ENCODE measurements around the gene ANTXRL.
"Not testable (repeated sequence)": the region's sequence is repeated elsewhere in the genome, so short reads cannot be mapped to it uniquely, and the experiment has no call there.

Gene ANTXRL

DNA sequence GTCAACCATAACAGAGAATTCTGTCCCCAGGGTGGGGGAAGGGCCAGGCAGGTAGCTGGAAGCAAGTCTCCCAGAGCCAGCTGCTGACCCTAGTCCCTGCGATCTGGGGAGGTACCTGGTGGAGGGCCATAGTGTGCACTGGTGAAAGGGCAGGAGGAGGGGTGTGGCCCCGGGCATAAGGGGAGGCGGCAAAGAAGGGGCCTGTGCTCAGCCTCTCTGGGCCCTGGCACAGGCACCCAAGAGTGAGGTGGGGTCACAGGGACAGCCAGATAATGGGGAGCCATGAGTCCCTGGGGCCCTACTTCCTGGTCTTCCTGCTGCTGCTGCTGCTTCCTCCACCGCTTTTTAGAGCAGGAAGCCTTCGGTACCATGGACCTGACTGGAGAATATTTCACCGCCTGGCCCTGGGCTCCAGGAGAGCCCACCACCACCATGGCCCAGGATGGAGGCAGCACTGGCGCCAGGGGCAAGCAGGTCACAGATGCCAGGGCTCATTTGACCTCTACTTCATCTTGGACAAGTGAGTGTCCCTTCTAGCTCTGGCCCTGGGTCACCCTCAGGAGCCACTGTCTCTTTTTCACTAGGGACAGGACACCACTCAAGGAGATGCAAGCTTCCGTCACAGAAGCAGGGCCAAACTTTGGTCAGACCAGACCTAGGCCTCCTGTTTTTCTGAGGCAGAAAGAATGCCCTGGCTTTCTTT, at the start of gene ANTXRL:
TSS of gene ANTXRL (plus strand) at position 7 of the 703 bp plus-strand sequence. CDS start at position 273, 266 bp downstream.
- H3K9me3 ChIP-seq (ENCODE audit: low read length), result no peaks in the 10 kb centered on the region
- no peaks in the 10 kb centered on the region for H3K36me3 ChIP-seq (ENCODE audit: insufficient read depth, low read length)
- H3K4me1 ChIP-seq (ENCODE audit: insufficient read depth, low read length), result peaks cover 10% of the 10 kb centered on the region
- H3K9ac ChIP-seq (ENCODE audit: low read length), result no peak within 1 kb of the TSS
- H3K27ac ChIP-seq (ENCODE audit: low read depth, low read length), result no peak within 1 kb of the TSS
- no peak within 1 kb of the TSS for H3K4me3 ChIP-seq (ENCODE audit: low read depth in 1 of 2, low read length in 2 of 2)
- no peaks in the 10 kb centered on the region for H3K27me3 ChIP-seq (ENCODE audit: control insufficient read depth in 1 of 2, insufficient read depth in 2 of 2, low read length in 2 of 2)

DNA sequence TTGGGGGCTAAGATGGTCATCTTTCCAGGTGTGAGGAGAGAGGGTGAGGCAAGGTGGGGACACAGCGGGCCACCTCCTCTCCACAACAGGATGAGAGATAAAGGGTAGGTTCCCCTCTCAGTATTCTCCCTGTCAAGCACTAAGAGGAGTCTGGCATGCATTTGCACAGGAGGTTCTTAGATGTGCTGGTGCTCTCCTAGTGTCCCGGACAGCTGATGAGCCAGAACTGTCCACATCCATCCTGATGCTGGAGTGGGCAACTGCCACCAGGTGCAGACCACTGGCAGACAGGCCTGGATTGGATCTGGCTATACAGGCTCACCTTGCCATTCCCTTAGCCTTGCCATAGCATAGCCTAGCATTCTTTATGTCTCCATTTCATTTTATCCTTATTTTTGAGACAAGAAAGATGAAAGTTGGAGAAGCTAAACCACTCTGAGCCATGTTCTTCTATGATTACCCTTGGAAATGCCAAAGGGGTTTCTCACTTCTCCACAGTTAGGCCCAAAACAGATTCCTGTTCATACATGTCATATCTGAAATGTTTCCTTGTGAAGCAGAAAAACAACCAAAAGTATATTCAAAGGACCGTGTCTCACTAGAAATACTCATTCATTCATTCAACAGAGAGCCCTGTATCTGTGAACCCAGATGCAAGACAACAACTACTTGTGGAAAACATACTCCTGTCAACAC, 48.8 kb upstream of the ANTXRL start:
- H3K9me3 ChIP-seq (ENCODE audit: low read length), result peaks cover 9% of the 10 kb centered on the region
- H3K9ac ChIP-seq (ENCODE audit: low read length), result no peak overlapping the region
- no peaks in the 10 kb centered on the region for H3K36me3 ChIP-seq (ENCODE audit: insufficient read depth, low read length)
- H3K27ac ChIP-seq (ENCODE audit: low read depth, low read length), result no peak overlapping the region
- no peaks in the 10 kb centered on the region for H3K27me3 ChIP-seq (ENCODE audit: control insufficient read depth in 1 of 2, insufficient read depth in 2 of 2, low read length in 2 of 2)
- H3K4me3 ChIP-seq (ENCODE audit: low read depth in 1 of 2, low read length in 2 of 2), result no peak overlapping the region
- no peaks in the 10 kb centered on the region for H3K4me1 ChIP-seq (ENCODE audit: insufficient read depth, low read length)

DNA sequence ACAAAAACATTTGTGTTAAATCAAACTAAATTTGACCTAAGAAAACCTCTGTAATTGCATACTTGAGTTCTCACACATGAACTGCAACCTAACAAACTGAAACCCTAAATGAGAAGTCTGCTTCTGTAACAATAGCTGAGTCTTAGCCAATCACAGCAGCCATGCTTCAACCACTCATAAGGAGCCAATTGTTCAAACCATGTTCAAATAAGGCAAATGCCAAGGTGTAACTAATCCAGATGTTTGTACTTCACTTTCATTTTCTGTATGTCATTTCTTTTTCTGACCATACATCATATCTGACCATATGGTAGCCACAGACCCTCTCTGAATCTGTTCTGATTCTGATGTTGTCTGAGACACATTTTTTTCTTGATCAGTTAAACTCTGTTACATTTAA, 47.5 kb upstream of the ANTXRL start:
- H3K4me1 ChIP-seq (ENCODE audit: insufficient read depth, low read length), result no peaks in the 10 kb centered on the region
- H3K9me3 ChIP-seq (ENCODE audit: low read length), result peaks cover 9% of the 10 kb centered on the region
- no peaks in the 10 kb centered on the region for H3K27me3 ChIP-seq (ENCODE audit: control insufficient read depth in 1 of 2, insufficient read depth in 2 of 2, low read length in 2 of 2)
- no peak overlapping the region for H3K27ac ChIP-seq (ENCODE audit: low read depth, low read length)
- no peak overlapping the region for H3K4me3 ChIP-seq (ENCODE audit: low read depth in 1 of 2, low read length in 2 of 2)
- no peak overlapping the region for H3K9ac ChIP-seq (ENCODE audit: low read length)
- no peaks in the 10 kb centered on the region for H3K36me3 ChIP-seq (ENCODE audit: insufficient read depth, low read length)

DNA sequence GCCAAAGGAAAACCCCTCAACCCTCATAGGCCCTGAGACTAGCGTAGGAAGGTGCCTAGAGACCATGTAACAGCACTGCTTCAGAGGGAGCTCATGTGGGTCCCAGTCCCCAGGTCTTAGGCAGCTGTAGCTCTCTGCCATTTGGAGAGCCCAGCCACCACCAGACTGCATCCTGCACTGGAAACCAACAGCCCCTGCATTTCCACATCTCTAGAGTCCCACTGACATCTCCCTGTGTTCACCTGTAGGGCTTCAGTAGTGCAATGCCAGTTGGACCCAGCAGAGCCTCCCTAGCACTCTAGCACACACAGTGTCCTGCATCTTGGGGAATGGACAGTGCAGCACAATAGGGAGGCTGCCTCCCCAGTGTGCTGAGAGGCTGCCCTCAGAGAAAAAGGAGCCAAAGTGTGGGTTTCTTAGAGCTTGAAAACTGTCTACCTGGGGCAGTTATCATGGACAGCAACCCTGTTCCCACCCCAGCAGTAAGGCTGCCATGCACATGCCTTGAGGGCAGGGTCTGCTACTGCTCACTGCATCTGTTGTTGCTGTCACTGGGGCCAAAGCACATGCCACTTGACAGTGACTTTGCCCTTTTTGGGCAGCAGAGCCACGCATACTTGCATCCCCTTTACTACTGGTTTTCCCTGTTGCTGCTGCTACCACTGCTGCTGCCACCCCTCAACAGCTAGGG, 46.7 kb upstream of the ANTXRL start:
- no peaks in the 10 kb centered on the region for H3K4me1 ChIP-seq (ENCODE audit: insufficient read depth, low read length)
- peaks cover 9% of the 10 kb centered on the region for H3K9me3 ChIP-seq (ENCODE audit: low read length)
- H3K27me3 ChIP-seq (ENCODE audit: control insufficient read depth in 1 of 2, insufficient read depth in 2 of 2, low read length in 2 of 2), result no peaks in the 10 kb centered on the region
- H3K4me3 ChIP-seq (ENCODE audit: low read depth in 1 of 2, low read length in 2 of 2), result no peak overlapping the region
- H3K36me3 ChIP-seq (ENCODE audit: insufficient read depth, low read length), result no peaks in the 10 kb centered on the region
- no peak overlapping the region for H3K27ac ChIP-seq (ENCODE audit: low read depth, low read length)
- no peak overlapping the region for H3K9ac ChIP-seq (ENCODE audit: low read length)

DNA sequence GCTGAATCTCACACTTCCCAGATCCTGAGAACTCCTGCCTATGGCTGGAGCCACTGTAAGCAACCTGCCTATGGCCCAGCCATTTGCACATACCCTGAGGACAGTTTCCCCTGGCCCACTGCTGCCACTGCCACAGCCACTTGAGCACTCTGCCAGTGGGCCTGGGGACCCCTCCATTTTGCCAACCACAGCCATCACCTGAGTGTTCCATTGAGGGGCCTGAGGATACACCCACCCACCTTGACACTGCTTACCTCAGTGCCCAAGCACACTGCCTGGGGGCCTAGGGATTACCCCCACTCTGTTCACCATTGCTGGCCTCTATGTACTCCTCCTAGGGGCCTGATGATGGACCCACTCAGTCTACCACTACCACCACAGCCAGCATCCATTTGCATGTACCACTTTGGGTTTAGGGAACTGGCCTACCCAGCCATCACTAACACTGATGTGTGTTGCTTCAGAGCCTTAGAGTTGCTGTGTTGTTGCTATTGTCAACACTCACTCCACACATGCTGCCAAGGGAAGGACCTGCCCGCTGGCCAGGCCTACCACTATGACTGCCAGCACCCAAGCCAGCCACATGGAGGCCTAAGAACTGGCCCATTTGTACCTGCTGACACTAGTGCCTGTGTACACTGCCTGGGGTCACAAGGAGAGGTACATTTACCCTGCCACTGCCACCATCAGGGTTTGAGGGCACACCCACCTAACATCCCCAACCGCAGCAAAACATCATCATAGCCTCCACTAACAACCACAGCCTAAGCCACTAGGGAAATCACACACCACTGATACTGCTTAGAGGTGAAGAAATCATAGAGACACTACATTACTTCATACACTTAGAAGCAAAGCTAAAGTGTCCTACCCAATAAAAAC, 45.9 kb upstream of the ANTXRL start:
- no peak overlapping the region for H3K4me3 ChIP-seq (ENCODE audit: low read depth in 1 of 2, low read length in 2 of 2)

DNA sequence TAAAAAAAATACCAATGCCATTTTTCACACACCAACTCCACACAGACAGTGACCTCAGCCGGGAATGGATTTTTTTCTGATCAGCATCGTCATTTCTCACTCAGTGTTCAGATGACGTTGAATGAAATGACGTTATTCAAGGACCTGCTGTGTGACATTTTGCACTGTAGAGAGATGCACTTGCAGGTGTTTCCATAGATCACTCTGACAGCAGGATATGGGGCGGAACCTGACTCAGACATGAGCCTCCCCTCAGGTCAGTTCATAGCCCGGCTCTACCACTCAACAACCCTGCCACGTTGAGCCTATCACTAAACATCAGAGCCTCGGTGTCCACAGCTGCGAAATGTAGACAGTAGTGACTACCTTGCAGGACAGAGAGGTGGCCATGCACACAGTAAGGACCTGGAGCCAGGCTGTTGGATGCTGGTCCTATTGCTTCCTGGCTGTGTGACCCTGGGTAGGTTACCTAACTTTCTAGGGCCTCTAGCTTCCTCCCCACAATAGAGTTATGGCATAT, 41.4 kb upstream of the ANTXRL start:
- H3K27ac ChIP-seq (ENCODE audit: low read depth, low read length), result no peak overlapping the region
- H3K9me3 ChIP-seq (ENCODE audit: low read length), result peaks cover 9% of the 10 kb centered on the region
- no peaks in the 10 kb centered on the region for H3K4me1 ChIP-seq (ENCODE audit: insufficient read depth, low read length)
- H3K27me3 ChIP-seq (ENCODE audit: control insufficient read depth in 1 of 2, insufficient read depth in 2 of 2, low read length in 2 of 2), result no peaks in the 10 kb centered on the region
- H3K9ac ChIP-seq (ENCODE audit: low read length), result no peak overlapping the region
- H3K36me3 ChIP-seq (ENCODE audit: insufficient read depth, low read length), result no peaks in the 10 kb centered on the region
- no peak overlapping the region for H3K4me3 ChIP-seq (ENCODE audit: low read depth in 1 of 2, low read length in 2 of 2)

More for the DNA sequence above, 45.9 kb upstream of the ANTXRL start:
- peaks cover 9% of the 10 kb centered on the region for H3K9me3 ChIP-seq (ENCODE audit: low read length)
- H3K27me3 ChIP-seq (ENCODE audit: control insufficient read depth in 1 of 2, insufficient read depth in 2 of 2, low read length in 2 of 2), result no peaks in the 10 kb centered on the region
- no peaks in the 10 kb centered on the region for H3K4me1 ChIP-seq (ENCODE audit: insufficient read depth, low read length)
- H3K36me3 ChIP-seq (ENCODE audit: insufficient read depth, low read length), result no peaks in the 10 kb centered on the region
- H3K27ac ChIP-seq (ENCODE audit: low read depth, low read length), result no peak overlapping the region
- no peak overlapping the region for H3K9ac ChIP-seq (ENCODE audit: low read length)

DNA sequence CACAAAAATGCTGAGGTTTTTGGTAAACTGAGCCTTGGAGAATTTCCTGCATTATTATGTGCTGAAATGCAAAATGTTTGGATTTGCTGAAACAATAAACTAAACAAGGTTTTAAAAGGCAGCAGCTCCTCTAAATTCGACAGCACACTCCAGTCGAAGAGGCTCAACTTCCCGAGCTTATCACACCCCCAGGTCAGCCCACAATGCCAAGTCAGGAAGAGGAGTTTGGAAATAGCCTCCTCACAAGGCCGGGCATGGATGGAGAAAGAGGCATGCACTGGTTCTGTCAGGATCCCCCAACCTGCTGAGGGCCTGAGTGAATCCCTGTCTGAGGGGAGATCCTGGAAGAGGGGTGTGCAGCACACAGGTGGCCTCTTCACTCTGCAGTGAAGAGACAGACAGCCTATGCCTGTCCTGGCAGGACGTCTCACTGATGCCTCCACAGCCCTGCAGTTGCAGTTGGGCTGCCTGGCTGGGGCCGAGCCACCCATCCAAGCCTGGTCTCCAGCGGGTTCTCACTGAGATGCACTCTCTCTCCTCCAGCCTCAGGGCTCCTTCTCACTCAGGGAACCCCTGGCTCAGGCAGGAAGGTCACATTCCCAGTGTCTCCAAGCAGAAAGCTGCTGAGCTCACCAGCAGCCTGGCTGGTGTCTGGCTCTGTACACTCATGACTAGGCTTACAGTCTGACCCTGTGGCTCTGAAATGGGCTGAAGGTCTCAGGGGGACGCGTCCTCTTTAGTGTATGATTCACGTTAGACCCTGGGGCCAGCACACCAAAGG, 40.2 kb upstream of the ANTXRL start:
- not testable (repeated sequence) for H3K4me3 ChIP-seq (ENCODE audit: low read depth in 1 of 2, low read length in 2 of 2); H3K27ac ChIP-seq (ENCODE audit: low read depth, low read length); H3K9ac ChIP-seq (ENCODE audit: low read length)

DNA sequence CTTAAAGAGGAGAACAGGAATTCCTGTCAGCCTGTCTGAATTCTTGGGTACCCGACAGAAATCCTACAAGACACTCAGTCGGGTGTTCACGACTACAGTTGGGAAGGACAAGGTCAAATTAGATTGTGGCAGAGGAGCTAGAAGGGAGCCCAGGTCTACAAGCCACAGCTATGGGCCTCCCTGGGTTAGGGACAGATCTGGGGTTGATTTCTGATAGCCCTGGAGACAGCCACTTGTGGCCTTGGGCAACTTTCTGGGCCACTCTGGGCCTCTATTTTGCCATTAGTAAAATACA, 39.7 kb upstream of the ANTXRL start:
- no peaks in the 10 kb centered on the region for H3K36me3 ChIP-seq (ENCODE audit: insufficient read depth, low read length)
- H3K27me3 ChIP-seq (ENCODE audit: control insufficient read depth in 1 of 2, insufficient read depth in 2 of 2, low read length in 2 of 2), result no peaks in the 10 kb centered on the region
- no peak overlapping the region for H3K9ac ChIP-seq (ENCODE audit: low read length)

More for the DNA sequence above, 40.2 kb upstream of the ANTXRL start:
- H3K4me1 ChIP-seq (ENCODE audit: insufficient read depth, low read length); H3K36me3 ChIP-seq (ENCODE audit: insufficient read depth, low read length); H3K9me3 ChIP-seq (ENCODE audit: low read length); H3K27me3 ChIP-seq (ENCODE audit: control insufficient read depth in 1 of 2, insufficient read depth in 2 of 2, low read length in 2 of 2): not testable (repeated sequence)

DNA sequence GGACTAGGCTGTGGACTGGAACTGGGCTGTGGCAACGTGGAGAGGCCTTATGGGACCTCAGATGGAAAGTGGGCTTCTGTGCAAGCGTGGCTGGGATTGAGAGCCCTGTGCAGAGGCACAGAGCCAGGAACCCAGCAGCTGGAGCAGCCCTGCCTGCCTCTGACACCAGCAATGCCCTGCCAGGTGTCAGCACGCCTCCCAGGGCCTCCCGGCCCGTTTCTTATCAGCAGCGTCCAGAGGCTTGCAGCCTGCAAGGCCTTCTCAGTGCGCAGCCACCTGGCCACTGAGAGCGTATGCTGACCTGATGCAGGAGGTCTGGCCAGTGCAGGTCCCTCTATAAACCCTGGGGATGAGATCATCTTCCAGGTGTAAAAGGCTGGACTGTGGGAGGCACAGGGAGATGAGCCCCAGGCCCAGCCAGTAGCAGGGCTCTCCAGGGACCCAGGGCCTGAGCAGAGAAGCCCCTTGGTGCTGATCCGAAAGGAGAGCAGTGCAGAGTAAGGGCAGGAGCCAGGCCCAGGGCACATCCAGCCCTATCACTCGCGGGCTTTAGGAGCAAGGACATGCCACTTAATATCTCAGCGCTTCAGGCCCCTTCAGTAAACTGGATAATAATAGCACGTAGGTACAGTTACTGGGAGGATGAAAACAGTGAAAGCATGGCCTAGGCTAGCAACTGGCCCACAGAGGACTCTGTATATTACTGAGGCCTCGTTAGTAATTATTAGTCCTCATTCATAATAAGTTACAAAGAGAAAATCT, 38.8 kb upstream of the ANTXRL start:
- H3K27me3 ChIP-seq (ENCODE audit: control insufficient read depth in 1 of 2, insufficient read depth in 2 of 2, low read length in 2 of 2), result no peaks in the 10 kb centered on the region
- no peaks in the 10 kb centered on the region for H3K4me1 ChIP-seq (ENCODE audit: insufficient read depth, low read length)
- H3K9ac ChIP-seq (ENCODE audit: low read length), result no peak overlapping the region
- no peak overlapping the region for H3K4me3 ChIP-seq (ENCODE audit: low read depth in 1 of 2, low read length in 2 of 2)
- no peak overlapping the region for H3K27ac ChIP-seq (ENCODE audit: low read depth, low read length)
- no peaks in the 10 kb centered on the region for H3K9me3 ChIP-seq (ENCODE audit: low read length)
- no peaks in the 10 kb centered on the region for H3K36me3 ChIP-seq (ENCODE audit: insufficient read depth, low read length)

More for the DNA sequence above, 39.7 kb upstream of the ANTXRL start:
- Histone ChIP-seq H3K4me3 (ENCODE audit: low read depth in 1 of 2, low read length in 2 of 2) (no peak overlapping the region), H3K4me1 (ENCODE audit: insufficient read depth, low read length) (no peaks in the 10 kb centered on the region), H3K27ac (ENCODE audit: low read depth, low read length) (no peak overlapping the region), H3K9me3 (ENCODE audit: low read length) (no peaks in the 10 kb centered on the region)

DNA sequence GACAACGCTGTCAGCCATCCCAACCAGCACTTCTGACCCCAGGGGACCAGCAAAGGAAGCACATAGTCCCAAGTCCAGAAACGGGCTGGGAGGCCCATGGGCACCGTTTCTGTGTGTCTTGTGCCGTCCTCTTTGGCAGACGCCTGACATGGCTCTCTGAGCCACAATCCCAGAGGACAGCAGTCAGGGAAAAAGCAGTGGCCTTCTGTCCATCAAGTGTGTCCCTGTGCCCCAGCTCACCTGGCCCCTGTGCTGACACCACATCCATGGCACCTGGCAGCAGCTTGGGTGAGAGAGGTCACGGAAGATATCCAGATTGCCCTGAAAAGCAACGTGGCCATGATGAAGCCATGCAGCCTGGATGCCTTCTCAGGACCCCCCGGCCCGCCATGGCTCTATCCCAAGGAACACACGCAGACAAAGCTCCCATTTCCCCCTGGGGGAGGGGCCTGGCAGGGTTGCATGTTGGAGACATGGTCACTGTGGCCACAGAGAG, 38.1 kb upstream of the ANTXRL start:
- Histone ChIP-seq H3K9me3 (ENCODE audit: low read length) (no peaks in the 10 kb centered on the region), H3K9ac (ENCODE audit: low read length) (no peak overlapping the region), H3K4me3 (ENCODE audit: low read depth in 1 of 2, low read length in 2 of 2) (no peak overlapping the region)

More for the DNA sequence above, 38.1 kb upstream of the ANTXRL start:
- Histone ChIP-seq H3K27ac (ENCODE audit: low read depth, low read length) (no peak overlapping the region), H3K27me3 (ENCODE audit: control insufficient read depth in 1 of 2, insufficient read depth in 2 of 2, low read length in 2 of 2) (no peaks in the 10 kb centered on the region), H3K4me1 (ENCODE audit: insufficient read depth, low read length) (no peaks in the 10 kb centered on the region), H3K36me3 (ENCODE audit: insufficient read depth, low read length) (no peaks in the 10 kb centered on the region)
